Astrocyte (in vitro differentiated cells and primary cell): ENCODE measurements around the gene WFS1. TPM values are rescaled to one million over a fixed set of nuclear protein-coding genes. Genes with fewer than 3 reads are reported as not detected.

Source experiments
- DNase-seq: peaks from one replicate; pipeline ENCODE4 v3.0.0-alpha.2; 2010; ENCODE audit warnings: low read depth
- FAIRE-seq: peaks from 2 replicates; lab custom pipeline; 2011; peaks lifted over from hg19 to GRCh38; lab: Jason Lieb, UNC
- H2AFZ ChIP-seq: 2 replicates; pipeline ENCODE4 v1.6.0; 2012; ENCODE audit warnings: low read depth, low read length, inconsistent platforms
- H3K27ac ChIP-seq: 2 replicates; pipeline ENCODE4 v1.5.1; 2011; ENCODE audit warnings: low read depth, low read length, inconsistent platforms
- H3K27me3 ChIP-seq: 2 replicates; pipeline ENCODE4 v1.6.0; 2011; ENCODE audit warnings: low read length, inconsistent platforms; ENCODE audit not compliant: insufficient read depth
- H3K36me3 ChIP-seq: 2 replicates; pipeline ENCODE4 v1.5.1; 2011; ENCODE audit warnings: low read length, inconsistent platforms; ENCODE audit not compliant: insufficient read depth
- H3K4me1 ChIP-seq: 2 replicates; pipeline ENCODE4 v1.5.1; 2011; ENCODE audit warnings: low read length, inconsistent platforms; ENCODE audit not compliant: insufficient read depth
- H3K4me2 ChIP-seq: 2 replicates; pipeline ENCODE4 v1.6.0; 2012; ENCODE audit warnings: low read length, inconsistent platforms
- H3K4me3 ChIP-seq: 2 replicates; pipeline ENCODE4 v1.5.1; 2011; ENCODE audit warnings: low read depth, mild to moderate bottlenecking, low read length, inconsistent platforms; ENCODE audit not compliant: insufficient read depth
- H3K79me2 ChIP-seq: 2 replicates; pipeline ENCODE4 v1.6.0; 2012; ENCODE audit warnings: mild to moderate bottlenecking, low read length, inconsistent platforms; ENCODE audit not compliant: insufficient read depth
- H3K9ac ChIP-seq: 2 replicates; pipeline ENCODE4 v1.6.0; 2012; ENCODE audit warnings: mild to moderate bottlenecking, low read length, inconsistent platforms
- H3K9me3 ChIP-seq: 2 replicates; pipeline ENCODE4 v1.5.1; 2012; ENCODE audit warnings: low read depth, mild to moderate bottlenecking, low read length, inconsistent platforms; ENCODE audit not compliant: insufficient read depth
- H4K20me1 ChIP-seq: 2 replicates; pipeline ENCODE4 v1.6.0; 2012; ENCODE audit warnings: low read length, inconsistent platforms; ENCODE audit not compliant: insufficient read depth
- H3K27ac Mint-ChIP-seq: one replicate; pipeline ENCODE4 v1.8.0; 2021; ENCODE audit warnings: mild to moderate bottlenecking, mixed read lengths; ENCODE audit not compliant: unreplicated experiment
- H3K27me3 Mint-ChIP-seq: one replicate; pipeline ENCODE4 v1.8.0; 2021; ENCODE audit warnings: low read depth, mixed read lengths; ENCODE audit not compliant: unreplicated experiment
- H3K36me3 Mint-ChIP-seq: one replicate; pipeline ENCODE4 v1.8.0; 2021; ENCODE audit warnings: low read depth, mixed read lengths; ENCODE audit not compliant: unreplicated experiment
- H3K4me1 Mint-ChIP-seq: one replicate; pipeline ENCODE4 v1.8.0; 2021; ENCODE audit warnings: low read depth, mixed read lengths; ENCODE audit not compliant: unreplicated experiment
- H3K4me3 Mint-ChIP-seq: one replicate; pipeline ENCODE4 v1.8.0; 2021; ENCODE audit warnings: mild to moderate bottlenecking, moderate library complexity, mixed read lengths; ENCODE audit not compliant: unreplicated experiment
- H3K9me3 Mint-ChIP-seq: one replicate; pipeline ENCODE4 v1.8.0; 2021; ENCODE audit warnings: mild to moderate bottlenecking, mixed read lengths; ENCODE audit not compliant: unreplicated experiment
- CTCF ChIP-seq: IDR thresholded peaks from 2 replicates; pipeline ENCODE4 v1.5.1; 2011; ENCODE audit warnings: low read depth, mild to moderate bottlenecking, inconsistent platforms, low read length, moderate library complexity; ENCODE audit not compliant: insufficient read depth
- EZH2 ChIP-seq: IDR thresholded peaks from 2 replicates; pipeline ENCODE4 v1.6.1; 2012; ENCODE audit warnings: mild to moderate bottlenecking, low read length, inconsistent platforms; ENCODE audit not compliant: insufficient read depth
- total RNA-seq: library from RNA; stranded (reverse); gene quantifications from 2 replicates; pipeline ENCODE4 v1.2.1, GENCODE V29; 2021

WFS1 gene
- total RNA-seq, 1 donor from 2014 or later = 39.0 TPM

GRCh38 chr4:6294705-6295421 is 25.2 kb downstream of the WFS1 start:
- Mint-ChIP-seq H3K36me3 (peaks cover 41% of the 10 kb centered on the region), H3K27ac (no peak overlapping the region), H3K27me3 (no peaks in the 10 kb centered on the region), H3K9me3 (no peaks in the 10 kb centered on the region), H3K4me3 (no peak overlapping the region), H3K4me1 (no peaks in the 10 kb centered on the region)
- Histone ChIP-seq H3K4me3 (no peak overlapping the region), H4K20me1 (no peaks in the 10 kb centered on the region), H3K9me3 (no peaks in the 10 kb centered on the region), H3K79me2 (no peaks in the 10 kb centered on the region), H3K4me2 (no peak overlapping the region), H3K27ac (no peak overlapping the region), H3K4me1 (no peaks in the 10 kb centered on the region), H3K9ac (no peak overlapping the region), H3K36me3 (no peaks in the 10 kb centered on the region), H3K27me3 (no peaks in the 10 kb centered on the region), H2AFZ (no peak overlapping the region)
- no peak for DNase-seq
- no peak for TF ChIP-seq CTCF
- no peak for TF ChIP-seq EZH2
- no peak for FAIRE-seq

- Histone ChIP-seq H3K9me3 (no peaks in the 10 kb centered on the region), H3K79me2 (no peaks in the 10 kb centered on the region), H3K27ac (no peak overlapping the region), H3K27me3 (no peaks in the 10 kb centered on the region), H3K4me3 (no peak overlapping the region), H3K4me2 (no peak overlapping the region), H3K4me1 (no peaks in the 10 kb centered on the region), H2AFZ (no peak overlapping the region), H3K36me3 (no peaks in the 10 kb centered on the region), H3K9ac (no peak overlapping the region), H4K20me1 (no peaks in the 10 kb centered on the region)
- TF ChIP-seq EZH2 (no peak), CTCF (no peak)
- peaks cover 41% of the 10 kb centered on the region for H3K36me3 Mint-ChIP-seq
- DNase-seq = no peak
- H3K27me3 Mint-ChIP-seq = no peaks in the 10 kb centered on the region
- H3K4me1 Mint-ChIP-seq = no peaks in the 10 kb centered on the region
- no peak for FAIRE-seq
- no peak overlapping the region for H3K4me3 Mint-ChIP-seq
- H3K9me3 Mint-ChIP-seq = no peaks in the 10 kb centered on the region
- no peak overlapping the region for H3K27ac Mint-ChIP-seq
Observed at GRCh38 chr4:6295495-6295894, 25.8 kb downstream of the WFS1 start.

GRCh38 chr4:6296026-6296425 is 26.4 kb downstream of the WFS1 start:
- H3K4me1 Mint-ChIP-seq = no peaks in the 10 kb centered on the region
- no peaks in the 10 kb centered on the region for H3K9me3 ChIP-seq
- no peak for TF ChIP-seq CTCF
- no peak for TF ChIP-seq EZH2
- H3K27ac ChIP-seq = no peak overlapping the region
- peaks cover 45% of the 10 kb centered on the region for H3K36me3 Mint-ChIP-seq
- no peaks in the 10 kb centered on the region for H3K27me3 Mint-ChIP-seq
- no peaks in the 10 kb centered on the region for H4K20me1 ChIP-seq
- H3K27me3 ChIP-seq = no peaks in the 10 kb centered on the region
- no peak overlapping the region for H3K4me3 Mint-ChIP-seq
- no peak overlapping the region for H3K27ac Mint-ChIP-seq
- no peak overlapping the region for H3K4me2 ChIP-seq
- H3K4me3 ChIP-seq = no peak overlapping the region
- DNase-seq (no peak), FAIRE-seq (no peak)
- H3K4me1 ChIP-seq = no peaks in the 10 kb centered on the region
- no peaks in the 10 kb centered on the region for H3K36me3 ChIP-seq
- no peak overlapping the region for H3K9ac ChIP-seq
- no peaks in the 10 kb centered on the region for H3K9me3 Mint-ChIP-seq
- H3K79me2 ChIP-seq = no peaks in the 10 kb centered on the region
- H2AFZ ChIP-seq = no peak overlapping the region
